Pancreas (tissue), 10 donors: ENCODE measurements around the gene POU6F1. TPM values are rescaled to one million over a fixed set of nuclear protein-coding genes. Genes with fewer than 3 reads are reported as not detected.

Experiments used
- ATAC-seq, 4 donors: fragments of 200-7000 bp; cut with Tn5 transposase; one replicate each; pipeline versions ENCODE4 v1.8.0 to v1.9.1; 2020; ENCODE audit warnings: mild to moderate bottlenecking in 4 of 4, moderate library complexity in 4 of 4
- DNase-seq, 6 donors: peaks; one replicate each; pipeline ENCODE4 v3.0.0-alpha.2; 2020
- FAIRE-seq: peaks from 2 replicates; lab custom pipeline; 2012; peaks lifted over from hg19 to GRCh38; lab: Jason Lieb, UNC
- H3K27ac ChIP-seq, 4 donors: fragments of 200-600 bp; sonication (generic); 1 replicate in 3 of 4; 2 replicates in 1 of 4; pipeline versions ENCODE4 v1.5.0 to v1.8.0; 2020
- H3K27me3 ChIP-seq, 4 donors: fragments of 200-600 bp; one replicate each; pipeline ENCODE4 v1.8.0; 2021
- H3K36me3 ChIP-seq, 3 donors: fragments of 200-600 bp; sonication (generic) in 1 of 3; one replicate each; pipeline versions ENCODE4 v1.5.0 to v1.8.0; 2020 to 2021
- H3K4me1 ChIP-seq, 3 donors: fragments of 200-600 bp; one replicate each; pipeline ENCODE4 v1.8.0; 2021
- H3K4me3 ChIP-seq, 4 donors: fragments of 200-600 bp; sonication (generic) in 2 of 4; one replicate each; pipeline versions ENCODE4 v1.5.0 to v1.8.0; 2020 to 2021
- H3K9me3 ChIP-seq, 4 donors: fragments of 200-600 bp; one replicate each; pipeline ENCODE4 v1.8.0; 2021
- CTCF ChIP-seq, 4 donors: fragments of 200-600 bp; sonication (generic) in 3 of 4; IDR thresholded peaks; one replicate each; pipeline versions ENCODE4 v1.5.0 to v1.8.0; 2021; ENCODE audit warnings: antibody characterized with exemption in 4 of 4
- WGBS, 2 donors: extraction: QIAGEN DNeasy Blood & Tissue Kit; methylation state at CpG; one replicate each; pipeline ENCODE4 v1.1.7; 2013; 5-methylcytosine and 5-hydroxymethylcytosine counted together
- intact Hi-C, 3 donors: fragments of 100-400 bp; cut with DNase I; formaldehyde crosslinking; loops; one replicate each; pipeline versions ENCODE4 v1.11.1 to v1.14.2; 2022
- polyA plus RNA-seq, 2 donors: library from polyadenylated mRNA; stranded (reverse); fragments of 200-250 nt; gene quantifications; one replicate each; pipeline ENCODE4 v1.2.3, GENCODE V29; 2013
- total RNA-seq, 6 donors: library from RNA; stranded (reverse); fragmentation: NEBNext Ultra II Directional in 4 of 6; extraction: Animal tissue kit (Norgen Biotek cat#: 25700) in 4 of 6; gene quantifications; one replicate each; pipeline versions ENCODE4 v1.2.1 to v1.2.4, GENCODE V29; 2021 to 2023
- donor health status: healthy with polysubstance abuse.
- donor health status: DM: no; HTN: no; CAD: no; lungs with moderate emphysema.
- donor health status: DM: no; HTN: no; CAD: no.
- donor health status: control.
- donor health status: control.
- donor health status: Bipolar disorder and iron deficiency.
- donor health status: DM: yes; HTN: yes; CAD: no.
- donor health status: DM: no; HTN: no; CAD: no.
- donor health status: DM: no; HTN: no; CAD: no.
- donor health status: DM: yes; HTN: yes; CAD: no.

The POU6F1 gene
- total and polyA plus RNA-seq, 8 donors: 4.8 to 12.9 (median 7.3) TPM

DNA sequence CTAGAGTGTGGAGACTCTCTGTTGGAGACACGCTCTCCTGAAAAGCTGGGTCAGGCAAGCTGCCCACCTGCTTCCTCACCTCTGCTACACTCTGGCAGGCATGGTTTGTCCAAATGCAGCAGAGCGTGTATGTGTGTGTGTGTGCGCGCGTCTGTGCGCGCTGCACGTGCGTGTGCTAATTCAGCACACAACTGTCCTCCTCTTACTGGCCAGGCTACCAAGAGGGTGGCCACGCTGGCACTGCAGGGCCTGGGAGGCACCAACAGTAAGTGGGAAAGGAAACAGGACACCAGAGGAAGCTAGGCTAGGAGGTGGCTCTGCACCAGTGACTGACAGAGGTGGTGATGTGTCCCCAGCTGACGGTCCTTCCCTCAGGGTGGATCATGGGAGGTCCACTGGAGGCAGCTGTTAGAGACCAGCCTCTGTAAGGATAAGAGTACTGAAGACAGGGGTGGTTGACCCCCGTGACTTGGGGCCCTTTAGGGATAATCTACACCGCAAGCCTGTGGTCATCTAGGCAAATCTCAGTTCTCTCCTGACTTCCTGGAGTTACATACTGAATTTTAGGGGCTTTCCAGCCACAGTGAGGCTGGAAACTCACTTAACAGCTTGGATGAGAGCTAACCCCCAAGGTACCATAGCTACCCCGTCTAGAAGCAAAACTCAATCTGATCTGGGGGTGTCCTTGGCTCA, 29.4 kb downstream of the POU6F1 start:
- H3K9me3 ChIP-seq: no peaks in the 10 kb centered on the region
- no peak for TF ChIP-seq CTCF (IDR thresholded peaks at IDR 0.05)
- no peaks in the 10 kb centered on the region for H3K36me3 ChIP-seq
- no peak for DNase-seq
- ATAC-seq: no peak
- no peak overlapping the region for H3K4me3 ChIP-seq
- intact Hi-C loops: no loop called here
- FAIRE-seq: no peak
- peaks cover 0 to 8% (median 0%) of the 10 kb centered on the region in 3 donors for H3K4me1 ChIP-seq
- 88 to 92% methylated on average over 14 of the region's 14 CpGs for WGBS, 2 donors
- H3K27ac ChIP-seq: no peak overlapping the region
- H3K27me3 ChIP-seq: no peaks in the 10 kb centered on the region

GRCh38 chr12:51187370-51187987, 30.4 kb downstream of the POU6F1 start:
- H3K36me3 ChIP-seq: no peaks in the 10 kb centered on the region
- DNase-seq (no peak), FAIRE-seq (no peak), ATAC-seq (no peak)
- H3K9me3 ChIP-seq: no peaks in the 10 kb centered on the region
- intact Hi-C loops: no loop called here
- H3K27me3 ChIP-seq: no peaks in the 10 kb centered on the region
- H3K27ac ChIP-seq: no peak overlapping the region
- TF ChIP-seq CTCF (IDR thresholded peaks at IDR 0.05): no peak
- no peak overlapping the region for H3K4me3 ChIP-seq
- 84 to 85% methylated on average over 5 of the region's 5 CpGs for WGBS, 2 donors
- peaks cover 0 to 10% (median 0%) of the 10 kb centered on the region in 3 donors for H3K4me1 ChIP-seq

DNA sequence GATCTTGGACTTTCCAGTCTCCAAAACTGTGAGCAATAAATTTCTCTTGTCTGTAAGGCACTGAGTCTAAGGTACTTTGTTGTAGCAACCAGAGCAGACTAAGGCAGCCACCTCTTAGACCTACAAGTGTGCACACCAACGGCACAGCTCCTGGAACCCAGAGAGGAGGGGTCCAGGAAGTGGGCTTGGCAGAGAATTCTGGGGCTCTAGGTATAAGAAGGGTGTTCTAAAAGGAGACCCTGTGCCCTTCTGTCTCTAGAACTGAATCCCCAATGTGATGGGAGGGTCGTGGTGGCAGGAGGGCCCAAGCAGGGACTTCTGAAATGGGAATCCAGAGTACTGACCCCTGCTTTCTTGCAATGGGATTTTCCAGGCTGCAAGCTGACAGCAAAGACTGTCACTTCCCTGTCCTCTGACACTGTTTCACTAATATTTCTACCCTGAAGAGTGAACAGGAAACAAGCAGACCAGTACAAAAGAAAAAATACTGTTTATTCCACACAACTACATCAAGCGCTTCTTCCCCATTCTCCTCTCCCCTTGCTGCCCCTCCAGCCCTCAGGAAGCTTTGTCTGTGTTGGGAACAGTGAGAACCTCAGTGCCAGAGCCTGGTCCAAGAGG, 31.3 kb downstream of the POU6F1 start:
- ATAC-seq: no peak
- intact Hi-C loops: no loop called here

DNA sequence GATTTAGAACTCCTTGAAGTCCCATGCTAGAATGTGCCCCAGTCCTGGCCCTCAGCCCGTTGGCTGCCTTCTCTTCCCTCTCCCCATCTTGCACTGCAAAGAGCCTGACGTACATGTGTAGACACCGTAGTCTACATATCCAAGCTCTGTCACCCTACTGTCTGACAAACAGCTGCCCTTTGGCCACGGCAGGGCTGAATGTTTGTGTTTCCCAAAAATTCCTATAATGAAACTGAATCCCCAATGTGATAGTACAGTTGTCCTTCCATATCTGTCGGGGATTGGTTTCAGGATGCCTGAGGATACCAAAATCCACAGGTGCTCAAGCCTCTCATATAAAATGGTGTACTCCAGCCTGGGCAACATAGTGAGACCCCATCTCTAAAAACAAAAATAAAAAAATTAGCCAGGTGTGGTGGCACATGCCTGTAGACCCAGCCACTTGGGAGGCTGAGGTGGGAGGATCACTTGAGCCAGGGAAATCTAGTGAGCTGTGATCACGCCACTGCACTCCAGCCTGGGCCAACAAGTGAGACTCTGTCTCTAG, 32.6 kb downstream of the POU6F1 start:
- Histone ChIP-seq H3K27ac (no peak overlapping the region), H3K9me3 (no peaks in the 10 kb centered on the region), H3K4me1 (peaks cover 0 to 10% (median 0%) of the 10 kb centered on the region in 3 donors), H3K36me3 (no peaks in the 10 kb centered on the region), H3K4me3 (no peak overlapping the region), H3K27me3 (no peaks in the 10 kb centered on the region)
- ATAC-seq: no peak
- TF ChIP-seq CTCF (IDR thresholded peaks at IDR 0.05): no peak
- intact Hi-C loops: no loop called here
- 92 to 94% methylated on average over 6 of the region's 6 CpGs for WGBS, 2 donors
- no peak for FAIRE-seq
- DNase-seq: no peak

More for the DNA sequence above, 31.3 kb downstream of the POU6F1 start:
- H3K4me3 ChIP-seq: no peak overlapping the region
- TF ChIP-seq CTCF (IDR thresholded peaks at IDR 0.05): no peak
- no peaks in the 10 kb centered on the region for H3K9me3 ChIP-seq
- no peak for DNase-seq
- no peaks in the 10 kb centered on the region for H3K36me3 ChIP-seq
- H3K27me3 ChIP-seq: no peaks in the 10 kb centered on the region
- peaks cover 0 to 10% (median 0%) of the 10 kb centered on the region in 3 donors for H3K4me1 ChIP-seq
- H3K27ac ChIP-seq: no peak overlapping the region
- 75 to 80% methylated on average over 3 of the region's 3 CpGs for WGBS, 2 donors
- FAIRE-seq: no peak
